ENCODE measurements around the gene MRGPRE. TPM values are rescaled to one million over a fixed set of nuclear protein-coding genes. Genes with fewer than 3 reads are reported as not detected.

The MRGPRE gene
- total RNA-seq, 3 donors from 2014 or later = not detected

GRCh38 chr11:3217818-3218482, 14.3 kb downstream of the MRGPRE start:
- DNase-seq (ENCODE audit: low spot score in 2 of 2) = peak in 1 of 2 donors; percentile 46
- H3K9me3 ChIP-seq = no peaks in the 10 kb centered on the region
- intact Hi-C loops (cut with DNase I; ENCODE audit: low total_unique reads) = loop anchor here (10.0 kb wide), 1 partner anchor 113 kb away; no protein-coding TSS in a partner anchor
- H3K27ac ChIP-seq = no peak overlapping the region
- peaks cover 0 to 3% of the 10 kb centered on the region in 2 donors for H3K4me1 ChIP-seq
- peaks cover 0 to 31% of the 10 kb centered on the region in 2 donors for H3K27me3 ChIP-seq
- H3K36me3 ChIP-seq = no peaks in the 10 kb centered on the region
- no peak overlapping the region for H3K4me3 ChIP-seq
- TF ChIP-seq CTCF (IDR thresholded peaks at IDR 0.05) (no peak), POLR2A (IDR thresholded peaks at IDR 0.05) (no peak), POLR2AphosphoS5 (IDR thresholded peaks at IDR 0.05) (no peak)

GRCh38 chr11:3216027-3216525, 16.1 kb downstream of the MRGPRE start:
- Histone ChIP-seq H3K36me3 (no peaks in the 10 kb centered on the region), H3K9me3 (peaks cover 6 to 8% of the 10 kb centered on the region in 2 donors), H3K27ac (no peak overlapping the region), H3K4me1 (peaks cover 0 to 3% of the 10 kb centered on the region in 2 donors), H3K27me3 (peaks cover 0 to 13% of the 10 kb centered on the region in 2 donors), H3K4me3 (no peak overlapping the region)
- intact Hi-C loops (cut with DNase I; ENCODE audit: low total_unique reads) = loop anchor here (10.0 kb wide), 1 partner anchor 111 kb away; no protein-coding TSS in a partner anchor
- TF ChIP-seq POLR2A (IDR thresholded peaks at IDR 0.05) (no peak), CTCF (IDR thresholded peaks at IDR 0.05) (no peak), POLR2AphosphoS5 (IDR thresholded peaks at IDR 0.05) (no peak)
- DNase-seq (ENCODE audit: low spot score in 2 of 2) = no peak

- no peaks in the 10 kb centered on the region for H3K36me3 ChIP-seq
- intact Hi-C loops (cut with DNase I; ENCODE audit: low total_unique reads) = loop anchor here (10.0 kb wide), 1 partner anchor 111 kb away; no protein-coding TSS in a partner anchor
- peaks cover 0 to 7% of the 10 kb centered on the region in 2 donors for H3K27me3 ChIP-seq
Observed at GRCh38 chr11:3215346-3216026, 16.7 kb downstream of the MRGPRE start.

GRCh38 chr11:3214420-3214699, 17.9 kb downstream of the MRGPRE start:
- TF ChIP-seq POLR2AphosphoS5 (IDR thresholded peaks at IDR 0.05) (no peak), POLR2A (IDR thresholded peaks at IDR 0.05) (no peak), CTCF (IDR thresholded peaks at IDR 0.05) (no peak)
- no peaks in the 10 kb centered on the region for H3K36me3 ChIP-seq
- H3K27me3 ChIP-seq = peaks cover 0 to 6% of the 10 kb centered on the region in 2 donors
- intact Hi-C loops (cut with DNase I; ENCODE audit: low total_unique reads) = loop anchor here (10.0 kb wide), 1 partner anchor 110 kb away; no protein-coding TSS in a partner anchor
- no peak overlapping the region for H3K4me3 ChIP-seq
- H3K4me1 ChIP-seq = peaks cover 0 to 3% of the 10 kb centered on the region in 2 donors
- no peak overlapping the region for H3K27ac ChIP-seq
- H3K9me3 ChIP-seq = peaks cover 9 to 16% of the 10 kb centered on the region in 2 donors
- no peak for DNase-seq (ENCODE audit: low spot score in 2 of 2)

More at GRCh38 chr11:3215346-3216026, 16.7 kb downstream of the MRGPRE start:
- peaks cover 0 to 3% of the 10 kb centered on the region in 2 donors for H3K4me1 ChIP-seq
- H3K27ac ChIP-seq = no peak overlapping the region
- H3K4me3 ChIP-seq = no peak overlapping the region
- no peak for DNase-seq (ENCODE audit: low spot score in 2 of 2)
- TF ChIP-seq POLR2AphosphoS5 (IDR thresholded peaks at IDR 0.05) = no peak
- no peak for TF ChIP-seq POLR2A (IDR thresholded peaks at IDR 0.05)
- TF ChIP-seq CTCF (IDR thresholded peaks at IDR 0.05) = no peak
- H3K9me3 ChIP-seq = peaks cover 9 to 11% of the 10 kb centered on the region in 2 donors

Data from breast epithelium (tissue), 4 donors.